Karpas-422 (cell line): ENCODE results near the gene WDHD1. TPM values are rescaled to one million over a fixed set of nuclear protein-coding genes. Genes with fewer than 3 reads are reported as not detected.

Source experiments
- DNase-seq: peaks from one replicate; pipeline ENCODE4 v3.0.0-alpha.2; 2015
- H2AFZ ChIP-seq: fragments of 200-600 bp; sonication (generic); 2 replicates; pipeline ENCODE4 v1.6.1; 2014; ENCODE audit warnings: antibody characterized with exemption, low read length, mixed read lengths
- H3K27ac ChIP-seq: fragments of 200-600 bp; sonication (generic); 2 replicates; pipeline ENCODE4 v1.5.1; 2014; ENCODE audit warnings: mild to moderate bottlenecking, low read length, moderate library complexity
- H3K27me3 ChIP-seq: fragments of 200-600 bp; sonication (generic); 2 replicates; pipeline ENCODE4 v1.6.1; 2014; ENCODE audit warnings: low read length, mixed read lengths
- H3K36me3 ChIP-seq: fragments of 200-600 bp; sonication (generic); 2 replicates; pipeline ENCODE4 v1.6.1; 2014; ENCODE audit warnings: low read length, mixed read lengths; ENCODE audit not compliant: insufficient read depth
- H3K4me1 ChIP-seq: fragments of 200-600 bp; sonication (generic); 2 replicates; pipeline ENCODE4 v1.6.1; 2014; ENCODE audit warnings: mild to moderate bottlenecking, low read length, mixed read lengths
- H3K4me2 ChIP-seq: fragments of 200-600 bp; sonication (generic); 2 replicates; pipeline ENCODE4 v1.6.1; 2014; ENCODE audit warnings: low read length, low read depth, mild to moderate bottlenecking; ENCODE audit not compliant: poor library complexity, severe bottlenecking
- H3K4me3 ChIP-seq: fragments of 200-600 bp; sonication (generic); 2 replicates; pipeline ENCODE4 v1.5.1; 2014; ENCODE audit warnings: mild to moderate bottlenecking, antibody characterized with exemption, low read length, mixed read lengths
- H3K79me2 ChIP-seq: fragments of 200-600 bp; sonication (generic); 2 replicates; pipeline ENCODE4 v1.6.1; 2014; ENCODE audit warnings: mild to moderate bottlenecking, low read length, mixed read lengths
- H3K9ac ChIP-seq: fragments of 200-600 bp; sonication (generic); 2 replicates; pipeline ENCODE4 v1.6.0; 2014; ENCODE audit warnings: low read length
- H3K9me2 ChIP-seq: fragments of 200-600 bp; sonication (generic), shearing (Covaris generic); replicated peaks from 2 replicates; pipeline ENCODE4 v1.6.0; 2014; ENCODE audit warnings: mild to moderate bottlenecking, low read length, moderate library complexity; ENCODE audit not compliant: insufficient read depth
- H3K9me3 ChIP-seq: fragments of 300-700, 200-600 bp; sonication (generic); 2 replicates; pipeline ENCODE4 v1.6.1; 2014; ENCODE audit warnings: low read length, mixed read lengths
- H4K20me1 ChIP-seq: fragments of 200-600 bp; sonication (generic); 2 replicates; pipeline ENCODE4 v1.6.1; 2014; ENCODE audit warnings: mild to moderate bottlenecking, antibody characterized with exemption, low read length, low read depth; ENCODE audit not compliant: insufficient read depth
- total RNA-seq: library from RNA; depleted of rRNA; stranded (reverse); fragments of >200 nt; shearing (Covaris generic); gene quantifications from 2 replicates; pipeline ENCODE4 v1.2.3, GENCODE V29; 2014; ENCODE audit warnings: low replicate concordance

Gene WDHD1
- total RNA-seq, 1 experiment from 2014 or later, result 31.2 TPM

DNA sequence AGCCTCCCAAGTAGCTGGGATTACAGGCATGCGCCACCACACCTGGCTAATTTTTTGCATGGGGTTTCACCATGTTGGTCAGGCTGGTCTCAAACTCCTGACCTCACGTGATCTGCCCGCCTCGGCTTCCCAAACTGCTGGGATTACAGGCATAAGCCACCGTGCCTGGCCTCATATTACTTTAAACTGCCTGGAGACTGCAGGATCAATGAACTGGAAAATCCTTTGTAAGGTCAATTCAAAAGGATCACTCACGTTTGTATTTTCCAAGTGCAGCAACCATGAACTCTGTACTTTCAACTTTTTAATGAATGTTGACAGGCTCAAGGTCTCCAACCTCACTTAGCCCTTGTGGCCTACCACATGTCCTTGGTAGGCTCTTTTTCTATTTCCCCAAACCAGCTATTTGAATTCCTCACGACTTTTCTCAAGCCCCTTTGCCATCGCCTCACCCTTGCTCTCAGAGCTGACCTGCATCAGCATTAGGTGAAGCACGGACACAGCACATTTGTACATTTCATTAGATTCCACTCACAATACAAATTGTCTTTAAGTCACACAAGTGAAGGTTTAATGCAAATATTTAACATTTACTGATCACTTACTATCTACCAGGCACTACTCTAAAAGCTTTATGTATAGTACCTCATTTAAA, 82.0 kb downstream of the WDHD1 start:
- Histone ChIP-seq H3K4me2 (no peak overlapping the region), H4K20me1 (no peaks in the 10 kb centered on the region), H3K36me3 (peaks cover 42% of the 10 kb centered on the region), H3K27ac (no peak overlapping the region), H3K9ac (no peak overlapping the region), H3K4me1 (peaks cover 7% of the 10 kb centered on the region), H3K9me2 (no peaks in the 10 kb centered on the region), H3K9me3 (no peaks in the 10 kb centered on the region), H2AFZ (no peak overlapping the region), H3K4me3 (no peak overlapping the region), H3K79me2 (peaks cover 5% of the 10 kb centered on the region; the same call in 1 of the 2 replicates), H3K27me3 (no peaks in the 10 kb centered on the region)
- no peak for DNase-seq

DNA sequence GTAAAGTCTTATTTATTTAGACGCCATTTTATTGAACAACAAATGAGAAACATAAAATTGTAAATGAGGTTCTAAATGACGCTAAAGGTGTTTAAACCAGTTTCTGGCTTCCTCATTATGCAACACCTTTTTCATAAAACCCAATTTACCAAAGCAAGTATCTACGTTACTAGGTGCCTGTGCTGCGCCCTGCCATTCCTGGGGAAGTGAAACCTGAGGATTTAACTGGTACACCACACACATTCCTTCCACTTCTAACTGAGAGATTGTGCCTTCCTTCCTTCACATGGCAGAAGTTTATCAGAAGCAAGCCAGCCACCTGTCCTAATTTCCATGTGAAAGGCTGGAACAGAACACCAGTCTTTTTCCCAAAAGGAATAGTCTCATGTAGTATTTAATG, 84.0 kb downstream of the WDHD1 start:
- Histone ChIP-seq H3K36me3 (peaks cover 38% of the 10 kb centered on the region), H4K20me1 (no peaks in the 10 kb centered on the region), H3K9me3 (no peaks in the 10 kb centered on the region), H3K4me1 (peaks cover 7% of the 10 kb centered on the region), H3K4me3 (no peak overlapping the region), H3K9me2 (no peaks in the 10 kb centered on the region), H3K27ac (no peak overlapping the region; the same call in 1 of the 2 replicates), H3K9ac (no peak overlapping the region), H3K79me2 (peaks cover 5% of the 10 kb centered on the region; the same call in 1 of the 2 replicates), H2AFZ (no peak overlapping the region), H3K4me2 (no peak overlapping the region), H3K27me3 (no peaks in the 10 kb centered on the region)
- DNase-seq, result no peak

DNA sequence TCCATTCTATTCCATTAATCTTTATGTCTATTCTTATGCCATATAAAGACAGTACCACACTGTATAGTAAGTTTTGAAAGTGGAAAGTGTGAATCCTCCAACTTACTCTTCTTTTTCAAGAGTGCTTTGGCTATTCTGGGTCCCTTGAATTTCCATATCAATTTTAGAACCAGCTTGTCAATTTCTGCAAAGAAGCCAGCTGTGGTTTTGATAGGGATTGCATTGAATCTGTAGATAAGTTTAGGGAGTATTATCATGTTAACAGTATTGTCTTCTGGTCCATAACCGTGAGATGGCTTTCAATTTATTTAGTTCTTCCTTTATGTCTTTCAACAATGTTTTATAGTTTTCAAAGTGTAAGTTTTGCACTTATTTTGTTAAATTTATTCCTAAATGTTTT, 90.1 kb downstream of the WDHD1 start:
- H4K20me1 ChIP-seq, result no peaks in the 10 kb centered on the region
- peaks cover 22% of the 10 kb centered on the region for H3K36me3 ChIP-seq
- no peaks in the 10 kb centered on the region for H3K9me3 ChIP-seq
- no peaks in the 10 kb centered on the region for H3K4me1 ChIP-seq
- H3K9me2 ChIP-seq, result no peaks in the 10 kb centered on the region
- H3K27ac ChIP-seq, result no peak overlapping the region
- H2AFZ ChIP-seq, result no peak overlapping the region
- H3K27me3 ChIP-seq, result no peaks in the 10 kb centered on the region
- no peak overlapping the region for H3K4me2 ChIP-seq
- no peak overlapping the region for H3K4me3 ChIP-seq
- no peak overlapping the region for H3K9ac ChIP-seq
- H3K79me2 ChIP-seq, result no peaks in the 10 kb centered on the region
- DNase-seq, result no peak

DNA sequence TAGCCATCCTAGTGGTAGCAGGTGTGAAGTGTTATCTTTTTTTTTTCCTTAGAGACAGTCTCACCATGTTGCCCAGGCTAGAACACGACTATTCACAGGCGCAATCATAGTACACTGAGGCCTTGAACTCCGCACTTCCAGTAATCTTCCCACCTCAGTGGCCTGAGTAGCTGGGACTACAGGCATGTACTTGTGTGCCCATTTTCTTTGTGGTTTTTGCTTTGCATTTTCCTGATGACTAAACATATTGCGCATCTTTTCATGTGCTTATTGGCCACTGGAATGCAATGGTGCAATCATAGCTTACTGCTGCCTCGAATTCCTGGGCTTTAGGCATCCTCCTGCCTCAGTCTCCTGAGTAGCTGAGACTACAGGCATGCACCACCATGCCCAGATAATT, 90.9 kb downstream of the WDHD1 start:
- Histone ChIP-seq H3K79me2 (no peaks in the 10 kb centered on the region), H3K27ac (no peak overlapping the region), H3K9me3 (no peaks in the 10 kb centered on the region), H3K27me3 (no peaks in the 10 kb centered on the region), H2AFZ (no peak overlapping the region), H3K9me2 (no peaks in the 10 kb centered on the region), H4K20me1 (no peaks in the 10 kb centered on the region), H3K36me3 (peaks cover 16% of the 10 kb centered on the region), H3K9ac (no peak overlapping the region), H3K4me2 (no peak overlapping the region), H3K4me1 (no peaks in the 10 kb centered on the region), H3K4me3 (no peak overlapping the region)
- no peak for DNase-seq

DNA sequence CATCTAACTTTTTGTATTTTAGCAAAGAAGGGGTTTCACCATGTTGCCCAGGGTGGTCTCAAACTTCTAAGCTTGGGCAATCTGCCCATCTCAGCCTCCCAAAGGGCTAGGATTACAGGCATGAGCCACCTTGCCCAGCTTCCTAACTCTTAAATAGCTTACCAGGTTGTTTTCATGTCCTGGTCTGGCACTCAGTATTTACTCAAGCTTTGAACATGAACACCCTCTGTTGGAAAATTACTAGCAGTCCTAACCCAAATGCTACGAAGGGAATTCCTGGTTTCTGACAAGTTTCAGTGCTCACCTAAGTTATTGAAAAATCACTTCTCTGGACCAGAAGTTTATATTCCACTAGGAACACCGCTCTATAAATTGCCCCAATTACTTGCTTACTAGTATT, 91.8 kb downstream of the WDHD1 start:
- no peak overlapping the region for H3K27ac ChIP-seq
- H3K27me3 ChIP-seq, result no peaks in the 10 kb centered on the region
- DNase-seq, result no peak
- H3K4me1 ChIP-seq, result no peaks in the 10 kb centered on the region
- H3K9me3 ChIP-seq, result no peaks in the 10 kb centered on the region
- H3K4me2 ChIP-seq, result no peak overlapping the region
- H3K9ac ChIP-seq, result no peak overlapping the region
- H3K79me2 ChIP-seq, result no peaks in the 10 kb centered on the region
- no peaks in the 10 kb centered on the region for H3K9me2 ChIP-seq
- no peaks in the 10 kb centered on the region for H4K20me1 ChIP-seq
- no peak overlapping the region for H2AFZ ChIP-seq
- H3K36me3 ChIP-seq, result peaks cover 9% of the 10 kb centered on the region; the same call in 1 of the 2 replicates
- no peak overlapping the region for H3K4me3 ChIP-seq

DNA sequence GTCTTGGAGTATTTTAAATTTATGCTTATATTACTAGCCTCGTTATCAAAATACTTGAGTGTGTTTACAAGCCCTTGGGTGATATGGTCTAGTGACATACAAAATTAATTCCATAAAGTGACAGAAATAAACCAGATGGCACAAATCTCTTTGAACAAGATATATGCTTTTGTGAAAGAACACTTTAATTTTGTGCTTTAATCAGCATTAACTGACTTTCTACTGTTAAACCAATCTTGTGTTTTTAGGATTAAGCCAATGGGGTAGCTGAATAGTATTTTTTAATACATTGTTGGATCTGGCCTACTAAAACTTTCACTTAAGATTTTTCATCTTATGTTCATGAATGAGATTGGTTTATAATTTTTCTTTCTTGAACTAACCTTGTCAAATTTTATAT, 93.9 kb downstream of the WDHD1 start:
- H3K9me3 ChIP-seq, result no peaks in the 10 kb centered on the region
- DNase-seq, result no peak
- no peak overlapping the region for H3K9ac ChIP-seq
- H3K27me3 ChIP-seq, result no peaks in the 10 kb centered on the region
- H3K27ac ChIP-seq, result no peak overlapping the region
- H3K9me2 ChIP-seq, result no peaks in the 10 kb centered on the region
- H3K79me2 ChIP-seq, result no peaks in the 10 kb centered on the region
- no peak overlapping the region for H2AFZ ChIP-seq
- no peak overlapping the region for H3K4me3 ChIP-seq
- H3K36me3 ChIP-seq, result peaks cover 4% of the 10 kb centered on the region
- no peaks in the 10 kb centered on the region for H4K20me1 ChIP-seq
- no peak overlapping the region for H3K4me2 ChIP-seq
- no peaks in the 10 kb centered on the region for H3K4me1 ChIP-seq

DNA sequence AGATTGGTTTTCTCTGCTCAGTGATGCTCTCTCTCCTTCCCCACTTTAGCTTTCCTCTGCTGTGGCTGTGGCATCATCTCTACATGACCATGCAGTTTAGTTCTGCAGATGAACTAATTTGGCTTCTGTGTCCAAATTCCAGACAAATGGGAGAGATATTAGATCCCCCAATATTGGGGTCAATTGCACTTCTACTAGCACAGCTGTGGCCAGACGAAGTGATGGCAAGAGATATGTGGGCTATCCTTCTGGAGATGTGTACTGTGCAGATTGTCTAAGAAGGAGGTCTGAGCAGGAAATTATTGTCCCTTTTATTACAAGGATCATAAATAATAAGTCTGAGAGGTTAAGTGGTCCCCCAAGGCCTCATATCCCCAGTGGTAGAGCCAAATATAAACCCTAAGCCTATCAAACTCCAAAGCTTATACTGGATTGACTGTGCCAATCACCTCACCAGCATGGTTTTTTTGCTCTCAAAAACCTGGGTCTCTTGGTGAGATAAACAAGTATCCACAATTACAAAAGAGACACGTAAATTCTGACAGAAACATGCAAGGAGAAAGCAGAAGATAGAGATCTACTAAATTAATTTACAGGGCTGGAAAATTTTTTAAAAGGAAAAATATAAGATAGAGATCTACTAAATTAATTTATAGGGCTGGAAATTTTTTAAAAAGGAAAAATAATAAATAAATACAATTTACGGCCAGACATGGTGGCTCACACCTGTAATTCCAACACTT, 95.1 kb downstream of the WDHD1 start:
- Histone ChIP-seq H2AFZ (no peak overlapping the region), H3K4me2 (no peak overlapping the region), H3K79me2 (no peaks in the 10 kb centered on the region), H3K27me3 (no peaks in the 10 kb centered on the region), H3K27ac (no peak overlapping the region), H3K9me2 (no peaks in the 10 kb centered on the region), H4K20me1 (no peaks in the 10 kb centered on the region), H3K4me1 (no peaks in the 10 kb centered on the region), H3K4me3 (no peak overlapping the region), H3K36me3 (peaks cover 4% of the 10 kb centered on the region), H3K9me3 (no peaks in the 10 kb centered on the region), H3K9ac (no peak overlapping the region)
- no peak for DNase-seq

DNA sequence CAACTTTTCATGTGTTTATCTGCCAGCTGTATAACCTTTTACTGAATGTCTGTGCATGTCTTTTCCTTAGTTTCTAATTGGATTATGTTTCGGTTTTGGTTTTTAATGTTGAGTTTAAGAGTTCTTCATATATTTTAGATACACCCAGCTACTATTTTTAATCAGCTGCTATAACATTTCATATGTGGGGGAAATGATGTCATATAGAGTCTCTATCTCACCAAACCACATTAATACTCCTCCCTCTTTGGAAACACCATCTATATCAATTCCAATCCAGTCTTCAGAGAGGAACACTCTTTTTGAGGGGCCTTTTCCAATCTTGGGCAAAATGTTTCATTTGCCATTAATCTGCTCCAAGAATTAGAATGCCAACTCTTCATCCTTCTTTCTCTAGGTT, 95.8 kb downstream of the WDHD1 start:
- H3K27me3 ChIP-seq, result no peaks in the 10 kb centered on the region
- no peak overlapping the region for H3K4me2 ChIP-seq

More for the DNA sequence above, 95.8 kb downstream of the WDHD1 start:
- Histone ChIP-seq H3K4me3 (no peak overlapping the region), H3K36me3 (peaks cover 4% of the 10 kb centered on the region), H3K9me2 (no peaks in the 10 kb centered on the region), H2AFZ (no peak overlapping the region), H3K79me2 (no peaks in the 10 kb centered on the region), H3K9ac (no peak overlapping the region), H4K20me1 (no peaks in the 10 kb centered on the region), H3K27ac (no peak overlapping the region), H3K4me1 (no peaks in the 10 kb centered on the region), H3K9me3 (no peaks in the 10 kb centered on the region)
- no peak for DNase-seq
